HG02973 (cell line): ENCODE results near the gene NR1H2.
"Not testable (repeated sequence)": the region's sequence is repeated elsewhere in the genome, so short reads cannot be mapped to it uniquely, and the experiment has no call there.

Experiments used
- ATAC-seq: cut with Tn5 transposase; IDR thresholded peaks from one replicate; pipeline ENCODE4 v1.9.1; 2021; ENCODE audit warnings: moderate library complexity; ENCODE audit not compliant: unreplicated experiment

Gene NR1H2

DNA sequence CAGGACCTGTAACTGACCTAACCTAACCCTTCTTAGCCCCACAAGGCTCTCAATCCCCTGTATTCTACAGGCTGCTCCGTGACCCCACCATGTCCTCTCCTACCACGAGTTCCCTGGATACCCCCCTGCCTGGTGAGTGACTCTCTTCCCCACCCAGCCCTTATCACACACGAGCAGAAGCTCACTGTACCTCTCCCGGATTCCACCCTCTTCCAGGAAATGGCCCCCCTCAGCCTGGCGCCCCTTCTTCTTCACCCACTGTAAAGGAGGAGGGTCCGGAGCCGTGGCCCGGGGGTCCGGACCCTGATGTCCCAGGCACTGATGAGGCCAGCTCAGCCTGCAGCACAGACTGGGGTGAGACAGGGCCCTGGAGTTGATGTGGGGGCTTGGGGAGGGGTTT is 1.3 kb downstream of the NR1H2 start:
- no peak for ATAC-seq

DNA sequence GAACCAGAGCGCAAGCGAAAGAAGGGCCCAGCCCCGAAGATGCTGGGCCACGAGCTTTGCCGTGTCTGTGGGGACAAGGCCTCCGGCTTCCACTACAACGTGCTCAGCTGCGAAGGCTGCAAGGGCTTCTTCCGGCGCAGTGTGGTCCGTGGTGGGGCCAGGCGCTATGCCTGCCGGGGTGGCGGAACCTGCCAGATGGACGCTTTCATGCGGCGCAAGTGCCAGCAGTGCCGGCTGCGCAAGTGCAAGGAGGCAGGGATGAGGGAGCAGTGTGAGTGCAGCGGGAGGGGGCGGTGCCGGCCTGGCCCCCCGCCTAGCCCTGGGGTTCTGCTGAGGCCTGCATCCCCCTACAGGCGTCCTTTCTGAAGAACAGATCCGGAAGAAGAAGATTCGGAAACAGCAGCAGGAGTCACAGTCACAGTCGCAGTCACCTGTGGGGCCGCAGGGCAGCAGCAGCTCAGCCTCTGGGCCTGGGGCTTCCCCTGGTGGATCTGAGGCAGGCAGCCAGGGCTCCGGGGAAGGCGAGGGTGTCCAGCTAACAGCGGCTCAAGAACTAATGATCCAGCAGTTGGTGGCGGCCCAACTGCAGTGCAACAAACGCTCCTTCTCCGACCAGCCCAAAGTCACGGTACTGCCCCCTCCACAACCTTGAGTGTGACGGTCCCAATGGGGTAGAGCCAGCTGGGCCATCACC is 2.1 kb downstream of the NR1H2 start:
- no peak for ATAC-seq

DNA sequence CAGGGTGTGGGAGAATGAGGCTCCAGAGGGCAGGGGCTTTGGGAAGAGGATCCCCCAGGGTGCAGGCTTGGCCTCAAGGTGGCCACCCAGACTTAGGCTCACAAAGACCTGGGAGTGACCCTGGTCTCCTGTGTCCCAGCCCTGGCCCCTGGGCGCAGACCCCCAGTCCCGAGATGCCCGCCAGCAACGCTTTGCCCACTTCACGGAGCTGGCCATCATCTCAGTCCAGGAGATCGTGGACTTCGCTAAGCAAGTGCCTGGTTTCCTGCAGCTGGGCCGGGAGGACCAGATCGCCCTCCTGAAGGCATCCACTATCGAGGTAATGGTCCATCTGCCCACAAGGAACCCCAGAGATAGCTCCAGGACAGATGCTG is 2.6 kb downstream of the NR1H2 start:
- ATAC-seq = no peak

DNA sequence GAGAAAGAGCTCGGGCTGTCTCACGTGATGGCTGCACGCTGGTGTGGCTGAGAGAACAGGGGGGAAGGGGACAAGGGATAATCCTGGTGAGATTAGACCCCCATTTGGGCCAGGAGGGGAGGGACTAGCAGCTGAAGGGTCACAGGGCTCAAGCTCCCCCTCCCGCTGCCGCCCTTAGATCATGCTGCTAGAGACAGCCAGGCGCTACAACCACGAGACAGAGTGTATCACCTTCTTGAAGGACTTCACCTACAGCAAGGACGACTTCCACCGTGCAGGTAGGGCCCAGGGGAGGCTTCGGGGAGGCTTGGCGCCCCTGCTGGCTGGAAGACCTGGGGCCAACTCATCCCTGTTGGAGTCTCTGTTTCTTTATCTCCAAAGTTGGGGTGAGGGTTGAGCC is 3.3 kb downstream of the NR1H2 start:
- ATAC-seq = no peak

DNA sequence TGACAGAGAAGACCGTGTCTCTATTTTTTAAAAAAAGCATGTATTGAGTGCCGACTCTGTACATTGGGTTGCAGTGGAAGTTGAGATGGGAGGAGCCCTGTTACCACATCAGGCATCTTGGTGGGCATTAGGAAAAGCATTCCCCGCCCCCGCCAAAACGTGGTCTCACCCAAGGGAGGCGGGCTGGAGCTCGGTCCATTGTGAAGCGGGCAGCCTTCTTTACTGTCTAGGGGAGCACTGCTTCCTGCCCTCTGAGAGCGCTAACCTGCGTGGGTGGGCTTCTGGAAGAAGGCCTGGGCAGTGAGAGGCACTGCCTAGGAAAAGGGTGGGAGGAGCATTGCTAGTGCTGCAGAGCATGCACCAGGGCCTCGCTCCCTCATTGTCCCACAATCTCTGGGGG is 3.9 kb downstream of the NR1H2 start:
- ATAC-seq = no peak

DNA sequence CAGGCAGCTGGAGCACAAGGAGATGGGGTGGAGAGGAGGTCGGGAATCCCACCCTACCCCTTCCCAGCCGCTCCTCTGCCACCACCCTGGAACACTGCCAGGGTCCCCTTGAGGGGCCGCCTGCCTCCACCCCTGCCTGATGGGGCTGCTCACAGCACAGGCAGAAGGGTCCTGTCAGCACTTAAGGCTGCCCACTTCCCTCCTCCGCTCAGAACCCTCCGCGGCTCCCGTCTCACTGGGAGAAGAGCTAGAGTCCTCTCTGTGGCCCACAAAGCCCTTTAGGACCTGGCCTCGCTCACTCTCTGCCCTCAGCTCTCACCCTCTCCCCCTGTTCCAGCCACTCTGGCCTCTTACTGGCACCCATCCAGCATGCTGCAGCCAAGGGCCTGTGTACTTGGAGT is 4.5 kb downstream of the NR1H2 start:
- ATAC-seq = no peak

DNA sequence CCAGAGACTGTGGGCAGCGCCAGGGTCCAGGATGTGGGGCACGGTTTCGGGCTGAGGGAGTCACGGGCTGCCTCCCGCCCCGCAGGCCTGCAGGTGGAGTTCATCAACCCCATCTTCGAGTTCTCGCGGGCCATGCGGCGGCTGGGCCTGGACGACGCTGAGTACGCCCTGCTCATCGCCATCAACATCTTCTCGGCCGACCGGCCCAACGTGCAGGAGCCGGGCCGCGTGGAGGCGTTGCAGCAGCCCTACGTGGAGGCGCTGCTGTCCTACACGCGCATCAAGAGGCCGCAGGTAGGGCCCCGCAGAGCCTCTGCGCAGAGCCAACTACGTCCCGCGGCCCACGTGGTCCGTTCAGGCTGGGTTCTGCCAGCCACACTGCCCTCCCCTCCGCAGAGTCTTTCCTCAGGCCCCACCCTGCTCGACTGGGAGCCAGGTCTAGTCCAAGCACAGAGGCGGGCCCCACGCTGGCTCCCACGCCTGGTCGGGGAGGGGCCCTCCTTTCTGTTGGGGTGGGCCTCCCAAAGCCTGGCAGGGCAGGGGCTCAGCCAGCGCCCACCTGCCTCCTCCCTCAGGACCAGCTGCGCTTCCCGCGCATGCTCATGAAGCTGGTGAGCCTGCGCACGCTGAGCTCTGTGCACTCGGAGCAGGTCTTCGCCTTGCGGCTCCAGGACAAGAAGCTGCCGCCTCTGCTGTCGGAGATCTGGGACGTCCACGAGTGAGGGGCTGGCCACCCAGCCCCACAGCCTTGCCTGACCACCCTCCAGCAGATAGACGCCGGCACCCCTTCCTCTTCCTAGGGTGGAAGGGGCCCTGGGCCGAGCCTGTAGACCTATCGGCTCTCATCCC is 5.8 kb downstream of the NR1H2 start:
- no peak for ATAC-seq

DNA sequence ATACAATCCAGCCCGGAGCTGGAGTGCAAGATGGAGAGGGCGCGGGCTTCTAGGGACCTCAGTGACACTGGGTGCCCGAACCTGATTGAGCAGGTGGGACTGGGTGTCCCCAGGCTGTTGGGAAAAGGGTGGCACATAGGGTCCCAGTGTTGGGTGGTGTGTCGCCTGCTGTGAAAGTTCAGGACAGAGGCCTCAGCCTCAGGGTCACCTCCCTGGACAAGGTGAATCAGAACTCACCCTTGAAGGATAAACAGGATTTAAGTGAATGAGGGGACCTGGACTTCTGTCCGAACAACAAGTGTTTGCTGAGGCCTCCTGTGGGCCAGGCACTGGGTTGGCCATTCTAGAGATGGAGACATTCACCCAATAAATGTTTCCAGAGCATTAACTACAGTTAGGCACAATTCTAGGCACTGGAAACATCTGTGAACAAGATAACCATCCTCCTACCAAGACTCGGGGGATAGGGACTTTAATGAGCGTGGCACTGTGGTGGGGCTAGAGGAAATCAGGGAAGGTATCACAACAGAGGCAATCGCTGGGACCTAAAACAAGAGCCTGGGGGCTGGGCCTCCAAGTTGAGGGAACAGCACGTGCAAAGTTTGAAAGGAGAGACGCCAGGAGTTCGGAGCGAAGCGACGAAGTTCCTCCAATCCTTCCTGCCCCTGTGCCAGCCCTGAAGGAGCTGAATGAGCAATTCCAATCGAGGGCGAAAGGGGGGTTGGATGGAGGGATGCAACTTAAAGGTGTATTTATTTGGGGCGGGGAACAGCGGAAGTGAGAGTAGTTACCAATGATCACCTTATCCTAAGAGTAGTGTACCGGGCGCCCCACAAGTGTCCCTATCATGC is 7.0 kb downstream of the NR1H2 start:
- no peak for ATAC-seq

DNA sequence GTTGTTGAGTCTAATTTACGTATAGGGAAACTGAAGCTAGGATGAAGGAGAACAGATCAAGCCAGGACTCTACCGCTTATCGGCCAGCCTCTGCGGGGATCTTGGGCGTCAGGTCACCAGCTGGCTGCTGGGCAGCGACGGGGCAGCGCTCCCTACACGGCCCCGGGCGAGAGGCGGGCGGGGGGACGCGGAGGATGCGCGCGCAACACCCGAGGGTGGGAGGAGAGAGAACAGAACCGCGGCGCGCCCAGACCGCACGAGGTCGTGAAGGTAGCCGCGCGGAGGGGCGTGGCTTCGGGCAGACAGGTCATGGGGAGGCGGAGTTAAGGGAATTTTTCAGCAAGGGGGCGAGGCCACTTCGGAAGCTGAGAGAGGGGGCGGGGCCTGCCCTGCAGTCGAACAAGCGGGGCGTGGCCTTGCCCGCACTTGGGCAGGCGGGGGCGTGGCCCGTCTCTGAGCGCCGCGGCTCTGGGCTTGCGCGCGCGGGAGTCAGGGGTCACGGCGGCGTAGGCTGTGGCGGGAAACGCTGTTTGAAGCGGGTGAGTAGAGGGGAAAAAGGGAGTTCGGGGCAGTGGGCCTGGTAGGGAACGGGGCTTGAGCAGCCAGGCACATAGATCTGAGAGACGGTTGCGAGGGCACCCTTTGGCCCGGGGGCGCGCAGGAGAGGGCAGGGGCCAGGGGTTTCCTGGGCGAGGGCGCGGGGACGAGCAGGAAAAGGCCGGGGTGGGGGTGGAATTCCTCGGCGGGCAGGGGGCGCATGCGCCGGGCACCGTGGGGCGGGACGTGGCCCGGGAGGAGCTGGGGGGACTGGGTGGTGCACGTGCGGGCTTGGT is 7.8 kb downstream of the NR1H2 start, which contains the start of gene POLD1:
TSS of gene POLD1 (plus strand) at position 496 of the 833 bp plus-strand sequence. CDS start 14,505 bp downstream, outside the sequence.
- ATAC-seq = peak; percentile 70

DNA sequence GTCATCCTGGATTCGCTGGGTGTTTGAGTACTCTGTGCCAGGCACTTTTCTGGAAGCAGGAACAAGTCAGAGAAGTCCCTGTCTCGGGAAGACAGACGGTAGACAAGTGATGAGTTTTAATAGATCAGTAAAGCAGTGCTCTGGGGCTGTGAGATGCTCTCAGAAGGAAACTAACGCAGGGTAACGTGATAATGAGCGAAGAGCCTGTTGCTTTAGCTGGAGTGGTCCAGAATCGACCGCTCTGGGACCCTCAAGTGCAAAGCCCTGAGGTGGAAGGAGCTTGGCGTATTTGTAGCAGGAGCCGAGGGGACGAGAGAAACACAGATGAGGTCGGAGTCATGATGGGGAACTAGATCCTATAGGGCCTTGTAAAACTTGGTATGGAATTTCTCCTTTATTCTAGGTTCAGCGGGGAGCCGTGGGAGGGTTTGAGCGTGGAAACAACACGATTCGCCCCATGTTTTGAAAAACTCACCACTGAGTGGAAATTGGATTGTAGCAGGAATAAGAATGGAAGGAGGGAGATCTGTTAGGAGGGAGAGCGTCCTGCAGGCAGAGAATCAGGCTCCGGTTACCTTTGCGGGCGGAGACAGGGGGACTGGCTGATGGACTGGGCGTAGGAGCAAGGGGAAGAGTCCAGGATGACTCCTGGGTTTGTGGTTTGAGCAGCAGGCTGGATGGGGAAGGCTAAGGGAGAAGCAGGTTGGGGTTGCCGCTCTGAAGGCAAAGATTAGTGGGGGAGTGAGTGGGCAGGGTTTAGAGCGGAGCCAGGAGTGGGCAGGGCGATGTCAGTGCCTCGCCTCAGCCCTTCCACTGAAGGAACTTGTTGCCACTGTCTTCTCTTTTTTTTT is 8.7 kb downstream of the NR1H2 start:
- no peak for ATAC-seq

DNA sequence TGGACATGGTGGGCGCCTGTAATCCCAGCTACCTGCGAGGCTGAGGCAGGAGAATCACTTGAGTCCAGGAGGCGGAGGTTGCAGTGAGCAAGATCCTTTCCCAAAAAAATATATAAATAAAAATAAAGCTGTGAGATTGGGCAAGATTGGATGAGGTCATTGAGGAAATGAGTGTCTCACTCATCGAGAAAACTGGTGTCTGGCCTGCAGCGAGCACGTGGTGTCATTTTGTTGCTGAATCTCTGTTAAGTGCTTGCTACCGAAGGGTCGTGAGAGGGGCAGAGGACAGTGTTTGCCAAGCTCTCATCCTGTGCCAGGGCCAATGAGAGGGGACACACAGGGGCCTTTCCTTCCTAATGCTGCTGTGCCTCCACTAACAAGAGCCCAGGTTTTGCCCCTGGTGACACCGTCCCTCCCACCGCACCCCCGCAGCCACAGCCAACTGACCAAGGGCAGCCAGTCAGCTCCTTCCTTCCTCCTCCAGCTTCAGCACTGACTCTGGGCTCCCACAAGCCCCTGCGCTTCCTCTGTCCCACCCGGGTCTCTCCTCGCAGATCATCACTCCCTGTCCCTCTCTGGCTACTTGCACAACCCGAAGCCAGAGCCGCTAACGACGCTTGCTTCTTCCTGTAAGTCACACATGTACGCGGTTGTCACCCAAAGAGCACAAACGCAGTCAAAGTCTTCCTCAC is 11.1 kb downstream of the NR1H2 start:
- ATAC-seq = no peak

DNA sequence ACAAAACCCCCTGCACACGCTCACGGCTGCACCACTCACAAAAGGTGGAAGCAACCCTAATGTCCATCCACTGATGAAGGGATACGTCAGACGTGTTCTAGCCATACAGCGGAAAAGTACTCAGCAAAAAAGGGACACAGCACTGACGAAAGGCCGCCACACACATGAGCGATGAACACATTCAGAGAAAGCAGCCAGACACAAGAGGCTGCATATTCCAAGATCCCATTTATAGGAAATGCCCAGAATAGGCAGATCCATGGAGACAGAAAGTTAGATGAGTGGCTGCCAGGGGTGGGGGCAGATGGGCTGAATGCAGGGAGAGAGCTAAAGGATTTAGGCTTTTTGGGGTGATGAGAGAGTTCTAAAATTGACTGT is 11.6 kb downstream of the NR1H2 start:
- ATAC-seq = no peak

DNA sequence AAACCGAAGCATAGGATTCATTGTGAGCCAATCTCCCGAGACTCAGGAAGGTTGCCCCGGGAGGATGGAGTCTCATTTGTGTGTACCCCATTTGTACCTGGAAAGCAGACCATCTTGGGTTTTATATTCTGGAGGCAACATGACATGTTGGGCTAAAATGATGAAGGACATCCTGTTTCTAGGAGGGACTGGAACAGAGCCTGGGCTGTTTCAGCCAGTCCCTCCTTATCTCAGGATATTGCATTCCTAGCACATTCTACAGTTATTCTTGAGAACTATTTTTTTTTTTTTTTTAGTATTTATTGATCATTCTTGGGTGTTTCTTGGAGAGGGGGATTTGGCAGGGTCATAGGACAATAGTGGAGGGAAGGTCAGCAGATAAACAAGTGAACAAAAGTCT is 14.0 kb downstream of the NR1H2 start:
- not testable (repeated sequence) for ATAC-seq

DNA sequence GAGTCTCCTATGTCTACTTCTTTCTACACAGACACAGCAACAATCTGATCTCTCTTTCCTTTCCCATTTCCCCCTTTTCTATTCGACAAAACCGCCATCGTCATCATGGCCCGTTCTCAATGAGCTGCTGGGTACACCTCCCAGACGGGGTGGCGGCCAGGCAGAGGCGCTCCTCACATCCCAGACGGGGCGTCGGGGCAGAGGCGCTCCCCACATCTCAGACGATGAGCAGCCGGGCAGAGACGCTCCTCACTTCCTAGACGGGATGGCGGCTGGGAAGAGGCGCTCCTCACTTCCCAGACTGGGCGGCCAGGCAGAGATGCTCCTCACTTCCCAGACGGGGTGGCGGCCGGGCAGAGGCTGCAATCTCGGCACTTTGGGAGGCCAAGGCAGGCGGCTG is 14.7 kb downstream of the NR1H2 start:
- not testable (repeated sequence) for ATAC-seq

DNA sequence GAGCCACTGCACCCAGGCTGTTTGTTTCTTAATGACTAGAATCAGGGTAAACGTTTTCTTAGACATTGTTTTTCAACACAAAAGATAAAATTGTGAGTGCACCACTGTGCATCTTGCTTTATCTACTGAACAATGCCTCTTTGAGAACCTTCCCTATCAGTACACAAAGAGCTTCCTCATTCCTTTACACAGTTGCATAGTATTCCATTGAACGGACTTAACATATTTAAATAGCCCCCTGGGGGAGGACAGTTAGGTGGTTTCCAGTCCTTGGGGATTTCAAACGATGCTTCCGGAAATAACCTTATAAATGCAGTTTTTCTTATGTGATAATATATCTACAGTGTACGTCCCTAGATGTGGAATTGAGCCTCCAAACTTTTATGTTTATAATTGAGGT is 16.5 kb downstream of the NR1H2 start:
- ATAC-seq = no peak

DNA sequence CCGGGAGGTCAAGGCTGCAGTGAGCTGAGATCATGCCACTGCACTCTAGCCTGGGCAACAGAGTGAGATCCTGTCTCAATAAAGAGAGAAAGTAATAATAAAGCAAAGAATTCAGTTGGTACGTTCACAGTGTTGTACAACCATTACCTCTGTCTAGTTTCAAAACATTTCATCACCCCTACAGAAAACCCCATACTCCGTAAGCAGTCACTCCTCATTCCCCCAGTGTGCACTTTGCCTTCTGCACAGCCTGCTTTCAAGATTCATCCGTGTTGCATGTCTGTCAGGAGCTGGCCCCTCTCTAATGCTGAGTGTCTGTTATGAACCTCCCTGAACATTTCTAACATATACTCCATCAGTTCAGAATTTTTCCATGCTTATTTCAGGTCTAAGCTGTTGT is 17.3 kb downstream of the NR1H2 start:
- ATAC-seq = no peak

DNA sequence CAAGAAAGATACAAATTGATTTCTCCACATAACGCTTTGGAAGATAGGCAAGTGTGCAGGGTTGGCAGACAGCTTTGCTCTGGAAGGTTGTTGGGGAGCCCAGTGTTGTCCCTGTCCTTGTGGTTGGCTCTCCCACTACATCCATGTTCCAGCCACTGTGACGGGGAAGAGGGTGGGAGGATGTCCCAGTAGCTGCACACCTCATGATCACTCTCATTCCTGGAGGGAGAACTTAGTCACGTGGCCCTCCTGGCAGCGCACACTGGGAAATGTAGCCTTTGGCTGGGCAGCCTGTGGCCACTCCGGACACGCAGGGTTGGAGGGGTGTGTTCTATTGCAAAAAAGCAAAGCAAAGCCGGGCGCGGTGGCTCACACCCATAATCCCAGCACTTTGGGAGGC is 17.8 kb downstream of the NR1H2 start:
- no peak for ATAC-seq

DNA sequence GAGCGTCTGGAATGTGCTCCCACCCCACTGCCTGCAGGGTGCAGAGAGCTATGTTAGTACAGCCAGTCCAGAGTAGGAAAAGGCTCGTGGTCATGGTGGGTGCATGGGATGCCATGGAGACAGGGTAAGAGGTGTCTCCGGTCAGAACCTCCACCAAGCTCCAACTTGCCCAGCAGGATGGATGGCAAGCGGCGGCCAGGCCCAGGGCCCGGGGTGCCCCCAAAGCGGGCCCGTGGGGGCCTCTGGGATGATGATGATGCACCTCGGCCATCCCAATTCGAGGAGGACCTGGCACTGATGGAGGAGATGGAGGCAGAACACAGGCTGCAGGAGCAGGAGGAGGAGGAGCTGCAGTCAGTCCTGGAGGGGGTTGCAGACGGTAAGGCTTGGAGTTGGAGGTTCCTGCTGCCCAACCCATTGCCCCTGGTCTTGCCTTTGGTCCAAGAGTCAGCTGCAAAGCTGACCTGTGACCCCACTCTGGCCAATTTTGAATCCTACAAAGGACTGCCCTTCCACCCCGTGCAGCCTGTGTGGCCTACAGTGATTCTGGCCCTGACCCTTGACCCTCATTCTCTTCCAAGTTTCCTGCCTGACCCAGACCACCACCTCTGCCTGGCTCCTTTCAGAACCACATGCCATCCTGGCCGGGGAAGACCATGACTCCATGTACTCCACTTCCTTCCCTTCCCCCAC is 22.6 kb downstream of the NR1H2 start:
- no peak for ATAC-seq

DNA sequence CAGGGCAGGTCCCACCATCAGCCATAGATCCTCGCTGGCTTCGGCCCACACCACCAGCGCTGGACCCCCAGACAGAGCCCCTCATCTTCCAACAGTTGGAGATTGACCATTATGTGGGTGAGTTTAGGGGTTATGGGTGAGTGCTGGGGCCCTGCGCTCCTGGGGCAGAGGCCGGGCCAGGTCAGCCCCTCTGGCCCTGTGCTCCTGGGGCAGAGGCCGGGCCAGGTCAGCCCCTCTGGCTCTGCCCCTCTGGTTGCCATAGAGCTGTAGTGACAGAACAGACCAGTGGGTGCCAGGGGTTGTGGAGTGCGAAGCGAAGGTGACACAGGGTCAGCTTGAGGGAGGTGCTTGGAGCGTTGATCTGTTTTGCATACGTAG is 23.1 kb downstream of the NR1H2 start:
- no peak for ATAC-seq
